BE2C (cell line): Measurements from ENCODE around the gene SLC7A6OS.

Experiments
- DNase-seq: peaks from one replicate; pipeline ENCODE4 v3.0.0-alpha.2; 2020
- H3K27me3 ChIP-seq: fragments of 250-450 bp; sonication (Bioruptor Pico); 2 replicates; pipeline ENCODE4 v1.5.1; 2020; ENCODE audit warnings: mild to moderate bottlenecking
- H3K36me3 ChIP-seq: fragments of 250-450 bp; sonication (Bioruptor Pico); 2 replicates; pipeline ENCODE4 v1.5.1; 2020; ENCODE audit warnings: mild to moderate bottlenecking
- H3K4me1 ChIP-seq: fragments of 250-450 bp; sonication (Bioruptor Pico); 2 replicates; pipeline ENCODE4 v1.5.1; 2020
- H3K4me3 ChIP-seq: 2 replicates; pipeline ENCODE4 v1.5.1; 2011; ENCODE audit warnings: low read depth, low read length
- H3K9me3 ChIP-seq: fragments of 250-450 bp; sonication (Bioruptor Pico); 2 replicates; pipeline ENCODE4 v1.5.1; 2020
- TF ChIP-seq, protein P1 (sequence below): IDR thresholded peaks from 2 replicates; pipeline ENCODE4 v1.5.1; 2012; ENCODE audit warnings: mild to moderate bottlenecking, low read depth, low read length

The SLC7A6OS gene

DNA sequence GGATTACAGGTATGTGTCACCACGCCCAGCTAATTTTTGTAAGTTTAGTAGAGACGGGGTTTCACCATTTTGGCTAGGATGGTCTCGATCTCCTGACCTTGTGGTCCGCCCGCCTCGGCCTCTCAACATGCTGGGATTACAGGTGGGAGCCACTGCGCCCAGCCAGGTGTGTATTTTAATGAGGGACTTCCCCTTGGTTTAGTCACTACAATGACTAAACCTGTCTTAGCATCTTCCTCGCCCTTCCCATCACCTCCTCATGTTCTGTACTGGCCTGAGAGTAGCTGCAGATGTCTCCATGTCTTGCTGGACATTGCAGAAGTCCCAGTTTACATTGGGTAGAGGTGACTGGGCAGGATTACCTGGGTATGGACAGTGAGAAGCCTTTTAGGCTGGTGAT lies 36.9 kb downstream of the SLC7A6OS start:
- Histone ChIP-seq H3K4me1 (no peaks in the 10 kb centered on the region), H3K27me3 (no peaks in the 10 kb centered on the region), H3K36me3 (peaks cover 45% of the 10 kb centered on the region), H3K4me3 (no peak overlapping the region), H3K9me3 (no peaks in the 10 kb centered on the region)
- TF ChIP-seq, protein P1, sequence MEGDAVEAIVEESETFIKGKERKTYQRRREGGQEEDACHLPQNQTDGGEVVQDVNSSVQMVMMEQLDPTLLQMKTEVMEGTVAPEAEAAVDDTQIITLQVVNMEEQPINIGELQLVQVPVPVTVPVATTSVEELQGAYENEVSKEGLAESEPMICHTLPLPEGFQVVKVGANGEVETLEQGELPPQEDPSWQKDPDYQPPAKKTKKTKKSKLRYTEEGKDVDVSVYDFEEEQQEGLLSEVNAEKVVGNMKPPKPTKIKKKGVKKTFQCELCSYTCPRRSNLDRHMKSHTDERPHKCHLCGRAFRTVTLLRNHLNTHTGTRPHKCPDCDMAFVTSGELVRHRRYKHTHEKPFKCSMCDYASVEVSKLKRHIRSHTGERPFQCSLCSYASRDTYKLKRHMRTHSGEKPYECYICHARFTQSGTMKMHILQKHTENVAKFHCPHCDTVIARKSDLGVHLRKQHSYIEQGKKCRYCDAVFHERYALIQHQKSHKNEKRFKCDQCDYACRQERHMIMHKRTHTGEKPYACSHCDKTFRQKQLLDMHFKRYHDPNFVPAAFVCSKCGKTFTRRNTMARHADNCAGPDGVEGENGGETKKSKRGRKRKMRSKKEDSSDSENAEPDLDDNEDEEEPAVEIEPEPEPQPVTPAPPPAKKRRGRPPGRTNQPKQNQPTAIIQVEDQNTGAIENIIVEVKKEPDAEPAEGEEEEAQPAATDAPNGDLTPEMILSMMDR, result no peak
- DNase-seq, result no peak

GRCh38 chr16:68273459-68273858 lies 37.3 kb downstream of the SLC7A6OS start:
- TF ChIP-seq, protein P1, result no peak
- no peaks in the 10 kb centered on the region for H3K9me3 ChIP-seq
- no peaks in the 10 kb centered on the region for H3K27me3 ChIP-seq
- no peak overlapping the region for H3K4me3 ChIP-seq
- peaks cover 45% of the 10 kb centered on the region for H3K36me3 ChIP-seq
- no peaks in the 10 kb centered on the region for H3K4me1 ChIP-seq
- DNase-seq, result no peak

GRCh38 chr16:68272507-68273209 lies 38.1 kb downstream of the SLC7A6OS start:
- Histone ChIP-seq H3K4me3 (no peak overlapping the region), H3K27me3 (no peaks in the 10 kb centered on the region), H3K9me3 (no peaks in the 10 kb centered on the region), H3K36me3 (peaks cover 42% of the 10 kb centered on the region), H3K4me1 (peaks cover 3% of the 10 kb centered on the region; the same call in 1 of the 2 replicates)
- TF ChIP-seq, protein P1, result no peak
- no peak for DNase-seq

GRCh38 chr16:68270353-68270752 lies 40.4 kb downstream of the SLC7A6OS start:
- H3K36me3 ChIP-seq, result peaks cover 36% of the 10 kb centered on the region

DNA sequence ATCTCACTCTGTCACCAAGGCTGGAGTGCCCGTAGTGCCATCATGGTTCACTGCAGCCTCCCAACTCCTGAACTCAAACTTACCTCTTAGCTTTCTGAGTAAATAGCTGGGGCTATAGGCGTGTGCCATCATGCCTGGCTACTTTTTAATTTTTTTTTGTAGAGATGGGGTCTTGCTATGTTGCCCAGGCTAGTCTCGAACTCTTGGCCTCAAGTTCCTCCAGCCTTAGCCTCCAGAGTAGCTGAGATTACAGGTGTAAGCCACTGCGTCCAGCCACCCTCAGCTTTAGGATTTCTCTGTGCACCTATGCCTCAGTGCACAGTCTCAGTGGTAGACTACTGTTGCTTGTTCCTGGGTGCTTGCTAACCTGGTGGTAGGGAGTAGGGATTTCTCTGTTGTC lies 41.0 kb downstream of the SLC7A6OS start:
- Histone ChIP-seq H3K36me3 (peaks cover 34% of the 10 kb centered on the region), H3K9me3 (no peaks in the 10 kb centered on the region), H3K4me3 (no peak overlapping the region), H3K4me1 (peaks cover 6% of the 10 kb centered on the region; the same call in 1 of the 2 replicates), H3K27me3 (no peaks in the 10 kb centered on the region)
- TF ChIP-seq, protein P1, result no peak
- DNase-seq, result no peak

More at GRCh38 chr16:68270353-68270752, 40.4 kb downstream of the SLC7A6OS start:
- no peak for DNase-seq
- TF ChIP-seq, protein P1, result no peak
- no peaks in the 10 kb centered on the region for H3K27me3 ChIP-seq
- H3K4me3 ChIP-seq, result no peak overlapping the region
- peaks cover 6% of the 10 kb centered on the region; the same call in 1 of the 2 replicates for H3K4me1 ChIP-seq
- H3K9me3 ChIP-seq, result no peaks in the 10 kb centered on the region
